HepG2 (cell line): ENCODE results near the gene CACNA1C. TPM values are rescaled to one million over a fixed set of nuclear protein-coding genes. Genes with fewer than 3 reads are reported as not detected.

Experiments used
- ATAC-seq: fragments of 200-7000 bp; cut with Tn5 transposase; 3 replicates; pipeline ENCODE4 v1.9.1; 2020; ENCODE audit warnings: mild to moderate bottlenecking, moderate library complexity
- BruUV-seq: library from RNA; stranded (reverse); fragments of 400-500 nt; replicated peaks from 2 replicates; lab custom pipeline; 2021; lab: Mats Ljungman, UMichigan
- CTCF ChIA-PET: fragments of 300-600 bp; formaldehyde crosslinking; extraction: SDS; loops from one replicate; lab custom pipeline; 2021; ENCODE audit warnings: low total read pairs, inconsistent platforms, low intra/inter-chr PET ratio; lab: Yijun Ruan, JAX
- POLR2A ChIA-PET: fragments of 350-600 bp; sonication (Branson Sonifier 250); formaldehyde crosslinking; loops from one replicate; lab custom pipeline; 2020; ENCODE audit warnings: antibody characterized with exemption, inconsistent platforms; lab: Yijun Ruan, JAX
- DNase-seq: peaks from one replicate; pipeline ENCODE4 v3.0.0-alpha.2; 2015; ENCODE audit warnings: low spot score
- FAIRE-seq: peaks from 3 replicates; lab custom pipeline; 2011; peaks lifted over from hg19 to GRCh38; lab: Jason Lieb, UNC
- H2AFZ ChIP-seq: one replicate; pipeline ENCODE4 v1.6.1; 2011; ENCODE audit warnings: low read length, inconsistent platforms
- H3K27ac ChIP-seq: fragments of 300-600 bp; 3 replicates; pipeline ENCODE4 v1.8.0; 2011; ENCODE audit warnings: mixed run types, mild to moderate bottlenecking, mixed read lengths, low read length, inconsistent platforms; ENCODE audit not compliant: insufficient read depth; ENCODE audit errors: extremely low read length
- H3K27me3 ChIP-seq, 2 experiments: fragments of 200-600 bp in 1 of 2; 2 replicates in 1 of 2; 3 replicates in 1 of 2; pipeline versions ENCODE4 v1.6.0 to v1.8.0; 2011; ENCODE audit warnings: low read length in 2 of 2, mild to moderate bottlenecking in 2 of 2, moderate library complexity in 2 of 2, inconsistent platforms in 1 of 2; ENCODE audit not compliant: insufficient read depth in 2 of 2, control insufficient read depth in 1 of 2
- H3K36me3 ChIP-seq, 2 experiments: fragments of 200-600 bp in 1 of 2; replicated peaks in 1 of 2; 2 replicates in 1 of 2; 3 replicates in 1 of 2; pipeline versions ENCODE4 v1.5.1 to v1.8.0; 2011; ENCODE audit warnings: low read length in 2 of 2, inconsistent platforms in 1 of 2; ENCODE audit not compliant: insufficient read depth in 2 of 2, control insufficient read depth in 1 of 2
- H3K4me1 ChIP-seq: 2 replicates; pipeline ENCODE4 v1.5.1; 2012; ENCODE audit warnings: low read length, inconsistent platforms; ENCODE audit not compliant: insufficient read depth
- H3K4me2 ChIP-seq: 2 replicates; pipeline ENCODE4 v1.6.0; 2011; ENCODE audit warnings: low read depth, low read length, inconsistent platforms
- H3K4me3 ChIP-seq, 3 experiments: fragments of 200-600 bp in 1 of 3; sonication (generic), shearing (Covaris generic) in 1 of 3; replicated peaks in 1 of 3; 2 replicates each; pipeline ENCODE4 v1.5.1; 2011 to 2016; ENCODE audit warnings: low read length in 3 of 3, inconsistent platforms in 2 of 3, low read depth in 2 of 3, mild to moderate bottlenecking in 2 of 3, control low read depth in 1 of 3, mixed read lengths in 1 of 3; ENCODE audit not compliant: insufficient read depth in 1 of 3
- H3K79me2 ChIP-seq: one replicate; pipeline ENCODE4 v1.6.1; 2011; ENCODE audit warnings: low read length, inconsistent platforms; ENCODE audit not compliant: insufficient read depth
- H3K9ac ChIP-seq: 2 replicates; pipeline ENCODE4 v1.6.0; 2011; ENCODE audit warnings: mild to moderate bottlenecking, low read depth, low read length, inconsistent platforms; ENCODE audit not compliant: insufficient read depth
- H3K9me3 ChIP-seq: 2 replicates; pipeline ENCODE4 v1.5.1; 2012; ENCODE audit warnings: mild to moderate bottlenecking, low read length
- H4K20me1 ChIP-seq: 2 replicates; pipeline ENCODE4 v1.6.0; 2011; ENCODE audit warnings: inconsistent platforms, mild to moderate bottlenecking, low read length, moderate library complexity; ENCODE audit not compliant: insufficient read depth
- MAFG ChIP-seq: sonication (generic); formaldehyde crosslinking; IDR thresholded peaks from 2 replicates; pipeline ENCODE4 v1.5.1; 2020; ENCODE audit warnings: mild to moderate bottlenecking, missing genetic modification reagents
- NBN ChIP-seq: fragments of 450-650 bp; conservative IDR thresholded peaks from 2 replicates; pipeline ENCODE4 v1.6.1; 2017
- NFIB ChIP-seq: sonication (generic); formaldehyde crosslinking; IDR thresholded peaks from 2 replicates; pipeline ENCODE4 v1.9.0; 2021; ENCODE audit warnings: missing genetic modification reagents, mild to moderate bottlenecking, borderline replicate concordance
- RBFOX2 ChIP-seq: fragments of 200-400 bp; formaldehyde crosslinking; IDR thresholded peaks from 2 replicates; pipeline ENCODE4 v1.6.1; 2017; ENCODE audit warnings: low read depth, mild to moderate bottlenecking, low read length
- SMYD3 ChIP-seq: sonication (generic); formaldehyde crosslinking; IDR thresholded peaks from 2 replicates; pipeline ENCODE4 v1.8.1; 2023; ENCODE audit warnings: mild to moderate bottlenecking, missing genetic modification reagents
- TAF1 ChIP-seq: sonication (generic); formaldehyde crosslinking; IDR thresholded peaks from 2 replicates; pipeline ENCODE4 v1.4.0; 2020; ENCODE audit warnings: missing genetic modification reagents
- TCF7L2 ChIP-seq: IDR thresholded peaks from 2 replicates; pipeline ENCODE4 v1.6.1; 2011; ENCODE audit warnings: mild to moderate bottlenecking, low read depth, low read length, moderate library complexity
- ZNF138 ChIP-seq: sonication (generic); formaldehyde crosslinking; IDR thresholded peaks from 2 replicates; pipeline ENCODE4 v1.5.0; 2020; ENCODE audit warnings: mild to moderate bottlenecking, low read depth, missing genetic modification reagents
- ZNF543 ChIP-seq: sonication (generic); formaldehyde crosslinking; IDR thresholded peaks from 2 replicates; pipeline ENCODE4 v1.4.0; 2020; ENCODE audit warnings: mild to moderate bottlenecking, missing genetic modification reagents
- WGBS: methylation state at CpG from one replicate; pipeline ENCODE4 v1.1.6; 2017; ENCODE audit warnings: low lambda C conversion rate; 5-methylcytosine and 5-hydroxymethylcytosine counted together
- in situ Hi-C: cut with HindIII; loops from 2 replicates; pipeline ENCODE4 v1.10.0; 2017; ENCODE audit warnings: low pct_unique_long_range_greater_than_20kb; ENCODE audit not compliant: extremely low pct_ligation_motif_present
- intact Hi-C: fragments of 100-400 bp; cut with micrococcal nuclease; formaldehyde crosslinking; loops from one replicate; pipeline ENCODE4 v1.10.0; 2022; ENCODE audit not compliant: unreplicated experiment
- polyA plus RNA-seq, 8 experiments: library from polyadenylated mRNA; depleted of rRNA in 3 of 8; stranded (reverse) in 7 of 8; unstranded in 1 of 8; fragments of >200 nt; fragmentation: Illumina TruSeq in 4 of 8; extraction: Trizol in 4 of 8; gene quantifications; 2 replicates each; pipeline versions ENCODE4 v1.2.1 to v1.2.3, GENCODE V29; 2011 to 2016; ENCODE audit warnings: low read depth in 4 of 8, missing spikeins in 1 of 8, mixed read lengths in 1 of 8; ENCODE audit not compliant: insufficient read depth in 1 of 8
- total RNA-seq, 5 experiments: library from RNA; depleted of rRNA; stranded (reverse); fragments of >200 nt; fragmentation: Illumina TruSeq; extraction: Trizol; gene quantifications; 2 replicates each; pipeline ENCODE4 v1.2.3, GENCODE V29; 2016; ENCODE audit warnings: low read depth in 1 of 5
- TF ChIP-seq, protein P1 (sequence below): IDR thresholded peaks from 2 replicates; pipeline ENCODE4 v1.6.1; 2012; ENCODE audit warnings: low read depth, low read length, improper control_type of control experiment
- TF ChIP-seq, protein P2 (sequence below): sonication (generic); formaldehyde crosslinking; IDR thresholded peaks from 2 replicates; pipeline ENCODE4 v1.8.0; 2022; ENCODE audit warnings: missing genetic modification reagents, mild to moderate bottlenecking, moderate library complexity, borderline replicate concordance
- TF ChIP-seq, protein P3 (sequence below): IDR thresholded peaks from 2 replicates; pipeline ENCODE4 v1.6.1; 2016; ENCODE audit warnings: control low read depth
- TF ChIP-seq, protein P4 (sequence below): sonication (generic); formaldehyde crosslinking; IDR thresholded peaks from 2 replicates; pipeline ENCODE4 v1.4.0; 2020; ENCODE audit warnings: mild to moderate bottlenecking, missing genetic modification reagents
- TF ChIP-seq, protein P5 (sequence below): sonication (generic); formaldehyde crosslinking; IDR thresholded peaks from 2 replicates; pipeline ENCODE4 v1.5.0; 2020; ENCODE audit warnings: missing genetic modification reagents
- TF ChIP-seq, protein P6 (sequence below): IDR thresholded peaks from 2 replicates; pipeline ENCODE4 v1.6.1; 2016

The CACNA1C gene
- total and polyA plus RNA-seq, 2 of the 13 experiments (the other 11 are each of a cell fraction or from before 2014, with no cell fraction given), result not detected

DNA sequence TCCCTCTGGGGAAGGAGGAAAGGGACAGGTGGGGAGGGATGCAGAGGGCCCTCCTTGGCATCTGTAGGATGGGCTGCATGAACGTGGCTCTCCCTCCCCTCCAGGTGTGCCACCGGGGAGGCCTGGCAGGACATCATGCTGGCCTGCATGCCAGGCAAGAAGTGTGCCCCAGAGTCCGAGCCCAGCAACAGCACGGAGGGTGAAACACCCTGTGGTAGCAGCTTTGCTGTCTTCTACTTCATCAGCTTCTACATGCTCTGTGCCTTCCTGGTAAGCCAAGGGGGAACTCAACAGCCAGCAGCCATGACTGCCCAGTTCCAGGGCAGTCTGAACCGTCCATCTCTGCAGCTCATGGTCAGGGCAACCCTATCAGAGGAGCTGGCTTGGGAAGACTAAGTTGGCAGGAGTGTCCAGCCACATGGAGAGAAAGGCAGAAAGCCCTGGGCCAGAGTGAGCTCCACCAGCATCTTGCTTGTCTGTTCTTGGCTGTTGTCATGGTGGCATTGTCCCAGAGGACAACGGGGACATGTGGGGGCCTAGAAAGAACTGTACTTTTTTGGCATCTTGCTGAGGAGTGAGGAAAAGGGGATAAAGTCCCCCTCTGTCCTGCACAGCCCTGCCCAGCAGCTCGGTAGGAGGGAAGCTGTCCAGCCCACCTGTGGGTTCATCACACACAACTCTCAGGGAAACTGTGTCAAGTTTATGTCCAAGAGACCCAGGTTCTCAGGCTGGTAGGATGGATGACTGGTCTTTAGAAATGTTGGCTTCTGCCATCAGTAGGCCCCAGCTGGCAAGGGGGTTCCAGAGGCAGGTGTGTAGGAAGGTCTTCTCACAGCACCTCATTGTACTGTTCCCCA, 612.2 kb downstream of the CACNA1C start (continued):
- TF ChIP-seq TCF7L2 (no peak), NFIB (no peak), ZNF543 (CRISPR knock-in tag) (no peak)
- TF ChIP-seq, protein P1, sequence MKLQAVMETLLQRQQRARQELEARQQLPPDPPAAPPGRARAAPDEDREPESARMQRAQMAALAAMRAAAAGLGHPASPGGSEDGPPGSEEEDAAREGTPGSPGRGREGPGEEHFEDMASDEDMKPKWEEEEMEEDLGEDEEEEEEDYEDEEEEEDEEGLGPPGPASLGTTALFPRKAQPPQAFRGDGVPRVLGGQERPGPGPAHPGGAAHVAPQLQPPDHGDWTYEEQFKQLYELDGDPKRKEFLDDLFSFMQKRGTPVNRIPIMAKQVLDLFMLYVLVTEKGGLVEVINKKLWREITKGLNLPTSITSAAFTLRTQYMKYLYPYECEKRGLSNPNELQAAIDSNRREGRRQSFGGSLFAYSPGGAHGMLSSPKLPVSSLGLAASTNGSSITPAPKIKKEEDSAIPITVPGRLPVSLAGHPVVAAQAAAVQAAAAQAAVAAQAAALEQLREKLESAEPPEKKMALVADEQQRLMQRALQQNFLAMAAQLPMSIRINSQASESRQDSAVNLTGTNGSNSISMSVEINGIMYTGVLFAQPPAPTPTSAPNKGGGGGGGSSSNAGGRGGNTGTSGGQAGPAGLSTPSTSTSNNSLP, result no peak

DNA sequence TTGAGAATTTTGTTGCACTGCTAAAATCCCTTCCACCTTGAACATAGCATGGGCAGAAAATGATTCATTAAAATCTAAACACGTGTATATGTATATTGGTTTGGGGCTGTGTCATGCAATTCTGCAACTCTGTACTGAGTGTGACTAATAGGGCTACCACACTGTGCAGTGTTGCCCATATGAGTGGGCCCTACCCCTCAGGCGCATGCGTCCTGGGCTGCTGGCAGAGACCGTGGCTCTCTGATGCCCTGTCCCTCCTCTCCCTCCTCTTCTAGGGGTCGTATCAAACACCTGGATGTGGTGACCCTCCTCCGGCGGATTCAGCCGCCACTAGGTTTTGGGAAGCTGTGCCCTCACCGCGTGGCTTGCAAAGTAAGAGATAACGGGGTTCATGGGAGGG, 613.6 kb downstream of the CACNA1C start:
- H3K9me3 ChIP-seq, result no peaks in the 10 kb centered on the region
- ChIA-PET CTCF (no interaction called here), POLR2A (no interaction called here)
- no peaks in the 10 kb centered on the region for H3K79me2 ChIP-seq
- no peaks in the 10 kb centered on the region for H3K36me3 ChIP-seq
- no peak for DNase-seq
- H3K4me1 ChIP-seq, result no peaks in the 10 kb centered on the region
- no peak overlapping the region for H3K4me2 ChIP-seq
- no peak overlapping the region for H2AFZ ChIP-seq
- no peak overlapping the region for H3K27ac ChIP-seq
- H3K9ac ChIP-seq, result no peak overlapping the region
- BruUV-seq, result no TSS peak
- intact Hi-C loops (no loop called here), in situ Hi-C loops (no loop called here)
- H4K20me1 ChIP-seq, result no peaks in the 10 kb centered on the region
- no peak overlapping the region for H3K4me3 ChIP-seq
- WGBS, result 23% methylated on average over 10 of the region's 11 CpGs
- no peak for ATAC-seq
- no peak for FAIRE-seq
- H3K27me3 ChIP-seq, result peaks cover 3 to 45% of the 10 kb centered on the region in 2 experiments; a peak in 3 of 5 replicates
- TF ChIP-seq SMYD3 (CRISPR knock-in tag) (no peak), MAFG (CRISPR knock-in tag) (no peak), RBFOX2 (no peak), TAF1 (CRISPR knock-in tag) (no peak), NBN (no peak), ZNF138 (CRISPR knock-in tag) (no peak)
- TF ChIP-seq, protein P2, sequence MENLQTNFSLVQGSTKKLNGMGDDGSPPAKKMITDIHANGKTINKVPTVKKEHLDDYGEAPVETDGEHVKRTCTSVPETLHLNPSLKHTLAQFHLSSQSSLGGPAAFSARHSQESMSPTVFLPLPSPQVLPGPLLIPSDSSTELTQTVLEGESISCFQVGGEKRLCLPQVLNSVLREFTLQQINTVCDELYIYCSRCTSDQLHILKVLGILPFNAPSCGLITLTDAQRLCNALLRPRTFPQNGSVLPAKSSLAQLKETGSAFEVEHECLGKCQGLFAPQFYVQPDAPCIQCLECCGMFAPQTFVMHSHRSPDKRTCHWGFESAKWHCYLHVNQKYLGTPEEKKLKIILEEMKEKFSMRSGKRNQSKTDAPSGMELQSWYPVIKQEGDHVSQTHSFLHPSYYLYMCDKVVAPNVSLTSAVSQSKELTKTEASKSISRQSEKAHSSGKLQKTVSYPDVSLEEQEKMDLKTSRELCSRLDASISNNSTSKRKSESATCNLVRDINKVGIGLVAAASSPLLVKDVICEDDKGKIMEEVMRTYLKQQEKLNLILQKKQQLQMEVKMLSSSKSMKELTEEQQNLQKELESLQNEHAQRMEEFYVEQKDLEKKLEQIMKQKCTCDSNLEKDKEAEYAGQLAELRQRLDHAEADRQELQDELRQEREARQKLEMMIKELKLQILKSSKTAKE (CRISPR knock-in tag), result no peak
- TF ChIP-seq, protein P3, sequence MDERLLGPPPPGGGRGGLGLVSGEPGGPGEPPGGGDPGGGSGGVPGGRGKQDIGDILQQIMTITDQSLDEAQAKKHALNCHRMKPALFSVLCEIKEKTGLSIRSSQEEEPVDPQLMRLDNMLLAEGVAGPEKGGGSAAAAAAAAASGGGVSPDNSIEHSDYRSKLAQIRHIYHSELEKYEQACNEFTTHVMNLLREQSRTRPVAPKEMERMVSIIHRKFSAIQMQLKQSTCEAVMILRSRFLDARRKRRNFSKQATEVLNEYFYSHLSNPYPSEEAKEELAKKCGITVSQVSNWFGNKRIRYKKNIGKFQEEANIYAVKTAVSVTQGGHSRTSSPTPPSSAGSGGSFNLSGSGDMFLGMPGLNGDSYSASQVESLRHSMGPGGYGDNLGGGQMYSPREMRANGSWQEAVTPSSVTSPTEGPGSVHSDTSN (CRISPR knock-in tag), result no peak
- TF ChIP-seq, protein P4, sequence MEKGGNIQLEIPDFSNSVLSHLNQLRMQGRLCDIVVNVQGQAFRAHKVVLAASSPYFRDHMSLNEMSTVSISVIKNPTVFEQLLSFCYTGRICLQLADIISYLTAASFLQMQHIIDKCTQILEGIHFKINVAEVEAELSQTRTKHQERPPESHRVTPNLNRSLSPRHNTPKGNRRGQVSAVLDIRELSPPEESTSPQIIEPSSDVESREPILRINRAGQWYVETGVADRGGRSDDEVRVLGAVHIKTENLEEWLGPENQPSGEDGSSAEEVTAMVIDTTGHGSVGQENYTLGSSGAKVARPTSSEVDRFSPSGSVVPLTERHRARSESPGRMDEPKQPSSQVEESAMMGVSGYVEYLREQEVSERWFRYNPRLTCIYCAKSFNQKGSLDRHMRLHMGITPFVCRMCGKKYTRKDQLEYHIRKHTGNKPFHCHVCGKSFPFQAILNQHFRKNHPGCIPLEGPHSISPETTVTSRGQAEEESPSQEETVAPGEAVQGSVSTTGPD (CRISPR knock-in tag), result no peak
- TF ChIP-seq, protein P5, sequence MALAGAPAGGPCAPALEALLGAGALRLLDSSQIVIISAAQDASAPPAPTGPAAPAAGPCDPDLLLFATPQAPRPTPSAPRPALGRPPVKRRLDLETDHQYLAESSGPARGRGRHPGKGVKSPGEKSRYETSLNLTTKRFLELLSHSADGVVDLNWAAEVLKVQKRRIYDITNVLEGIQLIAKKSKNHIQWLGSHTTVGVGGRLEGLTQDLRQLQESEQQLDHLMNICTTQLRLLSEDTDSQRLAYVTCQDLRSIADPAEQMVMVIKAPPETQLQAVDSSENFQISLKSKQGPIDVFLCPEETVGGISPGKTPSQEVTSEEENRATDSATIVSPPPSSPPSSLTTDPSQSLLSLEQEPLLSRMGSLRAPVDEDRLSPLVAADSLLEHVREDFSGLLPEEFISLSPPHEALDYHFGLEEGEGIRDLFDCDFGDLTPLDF (CRISPR knock-in tag), result no peak
- TF ChIP-seq, protein P6, sequence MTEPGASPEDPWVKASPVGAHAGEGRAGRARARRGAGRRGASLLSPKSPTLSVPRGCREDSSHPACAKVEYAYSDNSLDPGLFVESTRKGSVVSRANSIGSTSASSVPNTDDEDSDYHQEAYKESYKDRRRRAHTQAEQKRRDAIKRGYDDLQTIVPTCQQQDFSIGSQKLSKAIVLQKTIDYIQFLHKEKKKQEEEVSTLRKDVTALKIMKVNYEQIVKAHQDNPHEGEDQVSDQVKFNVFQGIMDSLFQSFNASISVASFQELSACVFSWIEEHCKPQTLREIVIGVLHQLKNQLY (CRISPR knock-in tag), result no peak
